GM12878 (cell line): Measurements from ENCODE around the gene FOXP4. TPM values are rescaled to one million over a fixed set of nuclear protein-coding genes. Genes with fewer than 3 reads are reported as not detected.

Experiments used
- ATAC-seq: fragments of 200-7000 bp; cut with Tn5 transposase; 3 replicates; pipeline ENCODE4 v1.9.1; 2020; ENCODE audit warnings: mild to moderate bottlenecking, moderate library complexity
- Bru-seq: library from RNA; stranded (reverse); fragments of 400-500 nt; gene quantifications from one replicate; lab custom pipeline; 2021; lab: Mats Ljungman, UMichigan
- BruChase-seq, 2 experiments: library from RNA; stranded (reverse); fragments of 400-500 nt; gene quantifications; one replicate each; lab custom pipeline; 2021; lab: Mats Ljungman, UMichigan
- BruUV-seq: library from RNA; stranded (reverse); fragments of 400-500 nt; replicated peaks from 2 replicates; lab custom pipeline; 2021; lab: Mats Ljungman, UMichigan
- CTCF ChIA-PET: fragments of 300-600 bp; sonication (Branson Sonifier 250); formaldehyde crosslinking; extraction: SDS; loops from one replicate; lab custom pipeline; 2021; ENCODE audit warnings: inconsistent platforms; lab: Yijun Ruan, JAX
- POLR2A ChIA-PET: fragments of 350-600 bp; formaldehyde crosslinking; extraction: SDS; loops from one replicate; lab custom pipeline; 2021; ENCODE audit warnings: inconsistent platforms; lab: Charles Lee
- RAD21 ChIA-PET: fragments of 300-600 bp; sonication (Branson Sonifier 250); formaldehyde crosslinking; loops from one replicate; lab custom pipeline; 2023; ENCODE audit warnings: antibody characterized with exemption; ENCODE audit not compliant: unreplicated experiment; lab: Charles Lee
- SMC1A ChIA-PET: fragments of 300-600 bp; sonication (Branson Sonifier 250); formaldehyde crosslinking; loops from one replicate; lab custom pipeline; 2023; ENCODE audit not compliant: unreplicated experiment, uncharacterized antibody; lab: Charles Lee
- DNase-seq: peaks from one replicate; pipeline ENCODE4 v3.0.0-alpha.2; 2011; ENCODE audit warnings: low read depth, low spot score
- FAIRE-seq: peaks from 3 replicates; lab custom pipeline; 2011; peaks lifted over from hg19 to GRCh38; lab: Jason Lieb, UNC
- H2AFZ ChIP-seq: 2 replicates; pipeline ENCODE4 v1.6.0; 2011; ENCODE audit warnings: low read depth, low read length, control low read depth; ENCODE audit not compliant: control insufficient read depth
- H3K27ac ChIP-seq: 2 replicates; pipeline ENCODE4 v1.5.1; 2011; ENCODE audit warnings: control low read depth; ENCODE audit not compliant: control insufficient read depth, insufficient read depth
- H3K27me3 ChIP-seq, 2 experiments: replicated peaks in 1 of 2; 2 replicates each; pipeline versions ENCODE4 v1.6.0 to v1.6.1; 2011; ENCODE audit warnings: low read length in 1 of 2; ENCODE audit not compliant: control insufficient read depth in 2 of 2, insufficient read depth in 2 of 2
- H3K36me3 ChIP-seq, 2 experiments: 2 replicates each; pipeline ENCODE4 v1.5.1; 2011; ENCODE audit warnings: low read length in 1 of 2; ENCODE audit not compliant: control insufficient read depth in 2 of 2, insufficient read depth in 2 of 2
- H3K4me1 ChIP-seq: 2 replicates; pipeline ENCODE4 v1.6.1; 2011; ENCODE audit warnings: mild to moderate bottlenecking, low read length, moderate library complexity, mixed read lengths; ENCODE audit not compliant: control insufficient read depth, insufficient read depth
- H3K4me2 ChIP-seq: 2 replicates; pipeline ENCODE4 v1.6.0; 2011; ENCODE audit warnings: control low read depth; ENCODE audit not compliant: control insufficient read depth, insufficient read depth
- H3K4me3 ChIP-seq: fragments of 200-600 bp; sonication (generic); 2 replicates; pipeline ENCODE4 v1.5.1; 2016
- H3K79me2 ChIP-seq: 2 replicates; pipeline ENCODE4 v1.6.0; 2011; ENCODE audit warnings: low read length; ENCODE audit not compliant: control insufficient read depth, insufficient read depth
- H3K9ac ChIP-seq: 2 replicates; pipeline ENCODE4 v1.8.0; 2011; ENCODE audit warnings: low read length, control low read depth, mixed read lengths; ENCODE audit not compliant: control insufficient read depth, insufficient read depth
- H3K9me3 ChIP-seq: replicated peaks from 3 replicates; pipeline ENCODE4 v1.5.1; 2011; ENCODE audit warnings: mild to moderate bottlenecking, low read length; ENCODE audit not compliant: control insufficient read depth, insufficient read depth
- H4K20me1 ChIP-seq: 2 replicates; pipeline ENCODE4 v1.6.0; 2011; ENCODE audit not compliant: control insufficient read depth, insufficient read depth
- HDAC6 ChIP-seq: fragments of 200-600 bp; sonication (generic); IDR thresholded peaks from one replicate; pipeline ENCODE4 v1.8.0; 2017; ENCODE audit warnings: antibody characterized with exemption; ENCODE audit not compliant: unreplicated experiment
- HDGF ChIP-seq: fragments of 450-650 bp; IDR thresholded peaks from 2 replicates; pipeline ENCODE4 v1.6.1; 2016; ENCODE audit warnings: antibody characterized with exemption
- MXI1 ChIP-seq: fragments of 150-350 bp; IDR thresholded peaks from 2 replicates; pipeline ENCODE4 v1.6.1; 2011; ENCODE audit warnings: low read depth, mild to moderate bottlenecking, inconsistent platforms, low read length, improper control_type of control experiment
- POLR2A ChIP-seq: IDR thresholded peaks from 2 replicates; pipeline ENCODE4 v1.6.1; 2011; ENCODE audit warnings: low read depth, mild to moderate bottlenecking, low read length
- SRF ChIP-seq, 2 experiments: IDR thresholded peaks; 2 replicates each; pipeline ENCODE4 v1.6.1; 2011; ENCODE audit warnings: low read depth in 2 of 2, low read length in 2 of 2, mild to moderate bottlenecking in 1 of 2, moderate library complexity in 1 of 2
- WGBS: methylation state at CpG from one replicate; pipeline ENCODE4 v1.1.6; 2016; ENCODE audit warnings: low lambda C conversion rate; ENCODE audit not compliant: insufficient replicate concordance, insufficient coverage; ENCODE audit errors: missing lambda C conversion rate; 5-methylcytosine and 5-hydroxymethylcytosine counted together
- in situ Hi-C: fragments of 300-500 bp; cut with MboI; formaldehyde crosslinking; loops from 9 replicates; pipeline ENCODE4 v1.14.3; 2018; ENCODE audit warnings: mixed read lengths
- intact Hi-C: fragments of 100-400 bp; cut with micrococcal nuclease; formaldehyde crosslinking; loops from one replicate; pipeline ENCODE4 v1.14.2; 2022; ENCODE audit not compliant: unreplicated experiment
- long read RNA-seq, 2 experiments: library from polyadenylated mRNA; unstranded; transcript quantifications; one replicate each; pipeline ENCODE4 v2.0.0, GENCODE V29; 2019 to 2020
- polyA minus RNA-seq, 3 experiments: library from RNA; depleted of rRNA, polyadenylated mRNA; stranded (reverse); fragments of >200 nt; gene quantifications; 2 replicates each; pipeline ENCODE4 v1.2.3, GENCODE V29; 2011
- polyA plus RNA-seq, 11 experiments: library from polyadenylated mRNA; depleted of rRNA in 4 of 11; unstranded in 6 of 11; stranded (reverse) in 5 of 11; fragments of >200 nt; fragmentation: Nextera tagmentation in 4 of 11; fragmentation: Illumina TruSeq in 1 of 11; extraction: Ambion mirVana in 4 of 11; extraction: Trizol in 1 of 11; gene quantifications; 1 replicate in 1 of 11; 2 replicates in 10 of 11; pipeline versions ENCODE4 v1.2.1 to v1.2.3, GENCODE V29; 2011 to 2016; ENCODE audit warnings: inconsistent platforms in 2 of 11, missing spikeins in 2 of 11, low read depth in 1 of 11
- total RNA-seq, 4 experiments: library from RNA; depleted of rRNA in 3 of 4; stranded (reverse); fragments of >200 nt in 3 of 4; fragmentation: Illumina TruSeq in 1 of 4; extraction: Trizol in 1 of 4; gene quantifications; 2 replicates each; pipeline versions ENCODE4 v1.2.1 to v1.2.3, GENCODE V29; 2013 to 2021
- TF ChIP-seq, protein P1 (sequence below): fragments of 450-650 bp; IDR thresholded peaks from 2 replicates; pipeline ENCODE4 v1.6.1; 2016; ENCODE audit warnings: mild to moderate bottlenecking, moderate library complexity, borderline replicate concordance
- TF ChIP-seq, protein P2 (sequence below): fragments of 150-350 bp; IDR thresholded peaks from 2 replicates; pipeline ENCODE4 v1.6.1; 2016; ENCODE audit warnings: low read depth, low read length

The FOXP4 gene, protein sequence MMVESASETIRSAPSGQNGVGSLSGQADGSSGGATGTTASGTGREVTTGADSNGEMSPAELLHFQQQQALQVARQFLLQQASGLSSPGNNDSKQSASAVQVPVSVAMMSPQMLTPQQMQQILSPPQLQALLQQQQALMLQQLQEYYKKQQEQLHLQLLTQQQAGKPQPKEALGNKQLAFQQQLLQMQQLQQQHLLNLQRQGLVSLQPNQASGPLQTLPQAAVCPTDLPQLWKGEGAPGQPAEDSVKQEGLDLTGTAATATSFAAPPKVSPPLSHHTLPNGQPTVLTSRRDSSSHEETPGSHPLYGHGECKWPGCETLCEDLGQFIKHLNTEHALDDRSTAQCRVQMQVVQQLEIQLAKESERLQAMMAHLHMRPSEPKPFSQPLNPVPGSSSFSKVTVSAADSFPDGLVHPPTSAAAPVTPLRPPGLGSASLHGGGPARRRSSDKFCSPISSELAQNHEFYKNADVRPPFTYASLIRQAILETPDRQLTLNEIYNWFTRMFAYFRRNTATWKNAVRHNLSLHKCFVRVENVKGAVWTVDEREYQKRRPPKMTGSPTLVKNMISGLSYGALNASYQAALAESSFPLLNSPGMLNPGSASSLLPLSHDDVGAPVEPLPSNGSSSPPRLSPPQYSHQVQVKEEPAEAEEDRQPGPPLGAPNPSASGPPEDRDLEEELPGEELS
- total RNA-seq (2013; cell fraction: nucleolus; rRNA removed): 18.2 and 18.6 TPM in 2 replicates
- total RNA-seq (2014; rRNA removed) (3.4 and 5.1 TPM in 2 replicates), total RNA-seq (2014; rRNA removed; fragmentation: Illumina TruSeq; extraction: Trizol) (1.8 and 2.3 TPM in 2 replicates), total RNA-seq (2021) (41.6 and 46.1 TPM in 2 replicates), polyA plus RNA-seq (2011; rRNA removed) (0.73 and 2.3 TPM in 2 replicates), polyA plus RNA-seq (2014; fragmentation: Illumina TruSeq; extraction: Trizol) (1.9 and 6.3 TPM in 2 replicates), polyA plus RNA-seq (2014; fragmentation: Nextera tagmentation; extraction: Ambion mirVana) (under 1 TPM; 0.31 to 0.40 TPM), polyA plus RNA-seq (2014; rRNA removed) (12.0 and 16.6 TPM in 2 replicates), polyA plus RNA-seq (2016; fragmentation: Nextera tagmentation; extraction: Ambion mirVana) (1 to 10 TPM; 2.1 to 2.3 TPM), polyA minus RNA-seq (2011; rRNA and poly(A)+ RNA removed) (3.1 and 7.7 TPM in 2 replicates), Bru-seq, nascent RNA (percentile 88 among the genes with signal in this experiment), BruChase-seq, experiment 1, labeled RNA remaining after a 6-hour chase (percentile 90 among the genes with signal in this experiment), BruChase-seq, experiment 2, labeled RNA remaining after a 2-hour chase (percentile 85 among the genes with signal in this experiment)
- 4.1 TPM for polyA plus RNA-seq (2011; ENCODE audit: low read depth)
- 4.1 and 4.7 TPM in 2 replicates for polyA plus RNA-seq (2011; cell fraction: cytosol; rRNA removed)
- polyA plus RNA-seq (2011; cell fraction: nucleus; rRNA removed): 18.4 and 27.1 TPM in 2 replicates
- 18.6 and 19.7 TPM in 2 replicates for polyA plus RNA-seq (2012)
- 12.6 and 13.3 TPM in 2 replicates for polyA minus RNA-seq (2011; cell fraction: cytosol; rRNA and poly(A)+ RNA removed)
- polyA minus RNA-seq (2011; cell fraction: nucleus; rRNA and poly(A)+ RNA removed): 4.7 and 9.2 TPM in 2 replicates
- long read RNA-seq, experiment 1: 0 reads
- long read RNA-seq, experiment 2, partial matches to known transcripts: 0 of 1 reads
- long read RNA-seq, experiment 2, other reads (novel, unspliced or antisense): 1 of 1 reads

- RAD21 ChIA-PET: interaction anchor here (2.0 to 3.3 kb wide), 3 partner anchors 41 to 84 kb away, joined by 7 to 16 read pairs (median 7); no protein-coding TSS in a partner anchor
- POLR2A ChIA-PET: interaction anchor here (1.4 to 1.8 kb wide), 3 partner anchors 16 to 120 kb away, joined by 3 to 5 read pairs (median 4); no protein-coding TSS in a partner anchor
- 3% methylated on average over 36 of the region's 61 CpGs for WGBS
- H3K36me3 ChIP-seq: no peaks in the 10 kb centered on the region; a peak in 1 of 4 replicates
- H3K27me3 ChIP-seq: no peaks in the 10 kb centered on the region
- peaks cover 16% of the 10 kb centered on the region for H3K4me1 ChIP-seq
- ATAC-seq (peak; percentile 85), DNase-seq (peak; percentile 73), FAIRE-seq (peak; percentile 97)
- intact Hi-C loops (loop anchor here (1.0 to 5.0 kb wide), 6 partner anchors 14 to 186 kb away; no protein-coding TSS in a partner anchor), in situ Hi-C loops (no loop called here)
- no TSS peak for BruUV-seq
- CTCF ChIA-PET: interaction anchor here (1.4 kb wide), 1 partner anchor 40 kb away, joined by 3 read pairs; no protein-coding TSS in a partner anchor
- H4K20me1 ChIP-seq: peaks cover 23% of the 10 kb centered on the region
- peaks cover 37% of the 10 kb centered on the region for H3K79me2 ChIP-seq
- H3K27ac ChIP-seq: peak within 1 kb of the TSS; percentile 74
- peak within 1 kb of the TSS; percentile 92 for H2AFZ ChIP-seq
- peak within 1 kb of the TSS; percentile 71 for H3K9ac ChIP-seq
- H3K4me2 ChIP-seq: peak within 1 kb of the TSS; percentile 93
- H3K9me3 ChIP-seq: no peaks in the 10 kb centered on the region
- peak within 1 kb of the TSS; percentile 91 for H3K4me3 ChIP-seq
- SMC1A ChIA-PET: interaction anchor here (2.8 to 3.4 kb wide), 2 partner anchors 11 to 14 kb away, joined by 16 read pairs; no protein-coding TSS in a partner anchor
- TF ChIP-seq, protein P1, sequence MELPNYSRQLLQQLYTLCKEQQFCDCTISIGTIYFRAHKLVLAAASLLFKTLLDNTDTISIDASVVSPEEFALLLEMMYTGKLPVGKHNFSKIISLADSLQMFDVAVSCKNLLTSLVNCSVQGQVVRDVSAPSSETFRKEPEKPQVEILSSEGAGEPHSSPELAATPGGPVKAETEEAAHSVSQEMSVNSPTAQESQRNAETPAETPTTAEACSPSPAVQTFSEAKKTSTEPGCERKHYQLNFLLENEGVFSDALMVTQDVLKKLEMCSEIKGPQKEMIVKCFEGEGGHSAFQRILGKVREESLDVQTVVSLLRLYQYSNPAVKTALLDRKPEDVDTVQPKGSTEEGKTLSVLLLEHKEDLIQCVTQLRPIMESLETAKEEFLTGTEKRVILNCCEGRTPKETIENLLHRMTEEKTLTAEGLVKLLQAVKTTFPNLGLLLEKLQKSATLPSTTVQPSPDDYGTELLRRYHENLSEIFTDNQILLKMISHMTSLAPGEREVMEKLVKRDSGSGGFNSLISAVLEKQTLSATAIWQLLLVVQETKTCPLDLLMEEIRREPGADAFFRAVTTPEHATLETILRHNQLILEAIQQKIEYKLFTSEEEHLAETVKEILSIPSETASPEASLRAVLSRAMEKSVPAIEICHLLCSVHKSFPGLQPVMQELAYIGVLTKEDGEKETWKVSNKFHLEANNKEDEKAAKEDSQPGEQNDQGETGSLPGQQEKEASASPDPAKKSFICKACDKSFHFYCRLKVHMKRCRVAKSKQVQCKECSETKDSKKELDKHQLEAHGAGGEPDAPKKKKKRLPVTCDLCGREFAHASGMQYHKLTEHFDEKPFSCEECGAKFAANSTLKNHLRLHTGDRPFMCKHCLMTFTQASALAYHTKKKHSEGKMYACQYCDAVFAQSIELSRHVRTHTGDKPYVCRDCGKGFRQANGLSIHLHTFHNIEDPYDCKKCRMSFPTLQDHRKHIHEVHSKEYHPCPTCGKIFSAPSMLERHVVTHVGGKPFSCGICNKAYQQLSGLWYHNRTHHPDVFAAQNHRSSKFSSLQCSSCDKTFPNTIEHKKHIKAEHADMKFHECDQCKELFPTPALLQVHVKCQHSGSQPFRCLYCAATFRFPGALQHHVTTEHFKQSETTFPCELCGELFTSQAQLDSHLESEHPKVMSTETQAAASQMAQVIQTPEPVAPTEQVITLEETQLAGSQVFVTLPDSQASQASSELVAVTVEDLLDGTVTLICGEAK: peak; percentile 69
- 0 out of 2 replicates have a peak, but pooled peaks have one; percentile 49 for TF ChIP-seq HDGF
- TF ChIP-seq HDAC6: no peak
- TF ChIP-seq, protein P2, sequence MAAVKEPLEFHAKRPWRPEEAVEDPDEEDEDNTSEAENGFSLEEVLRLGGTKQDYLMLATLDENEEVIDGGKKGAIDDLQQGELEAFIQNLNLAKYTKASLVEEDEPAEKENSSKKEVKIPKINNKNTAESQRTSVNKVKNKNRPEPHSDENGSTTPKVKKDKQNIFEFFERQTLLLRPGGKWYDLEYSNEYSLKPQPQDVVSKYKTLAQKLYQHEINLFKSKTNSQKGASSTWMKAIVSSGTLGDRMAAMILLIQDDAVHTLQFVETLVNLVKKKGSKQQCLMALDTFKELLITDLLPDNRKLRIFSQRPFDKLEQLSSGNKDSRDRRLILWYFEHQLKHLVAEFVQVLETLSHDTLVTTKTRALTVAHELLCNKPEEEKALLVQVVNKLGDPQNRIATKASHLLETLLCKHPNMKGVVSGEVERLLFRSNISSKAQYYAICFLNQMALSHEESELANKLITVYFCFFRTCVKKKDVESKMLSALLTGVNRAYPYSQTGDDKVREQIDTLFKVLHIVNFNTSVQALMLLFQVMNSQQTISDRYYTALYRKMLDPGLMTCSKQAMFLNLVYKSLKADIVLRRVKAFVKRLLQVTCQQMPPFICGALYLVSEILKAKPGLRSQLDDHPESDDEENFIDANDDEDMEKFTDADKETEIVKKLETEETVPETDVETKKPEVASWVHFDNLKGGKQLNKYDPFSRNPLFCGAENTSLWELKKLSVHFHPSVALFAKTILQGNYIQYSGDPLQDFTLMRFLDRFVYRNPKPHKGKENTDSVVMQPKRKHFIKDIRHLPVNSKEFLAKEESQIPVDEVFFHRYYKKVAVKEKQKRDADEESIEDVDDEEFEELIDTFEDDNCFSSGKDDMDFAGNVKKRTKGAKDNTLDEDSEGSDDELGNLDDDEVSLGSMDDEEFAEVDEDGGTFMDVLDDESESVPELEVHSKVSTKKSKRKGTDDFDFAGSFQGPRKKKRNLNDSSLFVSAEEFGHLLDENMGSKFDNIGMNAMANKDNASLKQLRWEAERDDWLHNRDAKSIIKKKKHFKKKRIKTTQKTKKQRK: no peak
- peak; percentile 94 for TF ChIP-seq MXI1
- TF ChIP-seq POLR2A: peak; percentile 65
- TF ChIP-seq SRF (IDR thresholded peaks at IDR 0.05; ENCODE audit: low read depth in 2 of 2, low read length in 2 of 2): peak in 1 of 2 experiments; percentile 47; a peak in 1 of 4 replicates
Observed at GRCh38 chr6:41545703-41546474, at the start of gene FOXP4. Gene FOXP4 (plus strand): TSS chr6:41546381. CDS start chr6:41565761, 19,380 bp downstream.
